ENCODE results near the gene FAR1.
"Not testable (repeated sequence)": the region's sequence is repeated elsewhere in the genome, so short reads cannot be mapped to it uniquely, and the experiment has no call there.

FAR1 gene, protein sequence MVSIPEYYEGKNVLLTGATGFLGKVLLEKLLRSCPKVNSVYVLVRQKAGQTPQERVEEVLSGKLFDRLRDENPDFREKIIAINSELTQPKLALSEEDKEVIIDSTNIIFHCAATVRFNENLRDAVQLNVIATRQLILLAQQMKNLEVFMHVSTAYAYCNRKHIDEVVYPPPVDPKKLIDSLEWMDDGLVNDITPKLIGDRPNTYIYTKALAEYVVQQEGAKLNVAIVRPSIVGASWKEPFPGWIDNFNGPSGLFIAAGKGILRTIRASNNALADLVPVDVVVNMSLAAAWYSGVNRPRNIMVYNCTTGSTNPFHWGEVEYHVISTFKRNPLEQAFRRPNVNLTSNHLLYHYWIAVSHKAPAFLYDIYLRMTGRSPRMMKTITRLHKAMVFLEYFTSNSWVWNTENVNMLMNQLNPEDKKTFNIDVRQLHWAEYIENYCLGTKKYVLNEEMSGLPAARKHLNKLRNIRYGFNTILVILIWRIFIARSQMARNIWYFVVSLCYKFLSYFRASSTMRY

GRCh38 chr11:13668102-13668956 is at the start of gene FAR1:
TSS of gene FAR1 (plus strand) at chr11:13668668. CDS start at chr11:13694766, 26,098 bp downstream.
- peak; percentile 98 for DNase-seq (ENCODE audit: low read depth)

GRCh38 chr11:13620063-13620462 is 48.4 kb upstream of the FAR1 start:
- DNase-seq (ENCODE audit: low read depth) = no peak

DNA sequence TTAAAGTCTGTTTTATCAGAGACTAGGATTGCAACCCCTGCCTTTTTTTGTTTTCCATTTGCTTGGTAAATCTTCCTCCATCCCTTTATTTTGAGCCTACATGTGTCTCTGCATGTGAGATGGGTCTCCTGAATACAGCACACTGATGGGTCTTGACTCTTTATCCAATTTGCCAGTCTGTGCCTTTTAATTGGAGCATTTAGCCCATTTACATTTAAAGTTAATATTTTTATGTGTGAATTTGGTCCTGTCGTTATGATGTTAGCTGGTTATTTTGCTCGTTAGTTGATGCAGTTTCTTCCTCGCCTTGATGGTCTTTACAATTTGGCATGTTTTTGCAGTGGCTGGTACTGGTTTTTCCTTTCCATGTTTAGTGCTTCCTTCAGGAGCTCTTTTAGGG is 41.6 kb upstream of the FAR1 start:
- not testable (repeated sequence) for DNase-seq (ENCODE audit: low read depth)

DNA sequence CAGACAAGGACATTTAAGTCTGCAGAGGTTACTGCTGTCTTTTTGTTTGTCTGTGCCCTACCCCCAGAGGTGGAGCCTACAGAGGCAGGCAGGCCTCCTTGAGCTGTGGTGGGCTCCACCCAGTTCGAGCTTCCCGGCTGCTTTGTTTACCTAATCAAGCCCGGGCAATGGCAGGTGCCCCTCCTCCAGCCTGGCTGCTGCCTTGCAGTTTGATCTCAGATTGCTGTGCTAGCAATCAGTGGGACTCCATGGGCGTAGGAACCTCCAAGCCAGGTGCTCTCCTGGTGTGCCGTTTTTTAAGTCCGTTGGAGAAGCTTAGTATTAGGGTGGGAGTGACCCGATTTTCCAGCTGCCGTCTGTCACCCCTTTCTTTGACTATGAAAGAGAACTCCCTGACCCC is 39.8 kb upstream of the FAR1 start:
- DNase-seq (ENCODE audit: low read depth) = not testable (repeated sequence)

DNA sequence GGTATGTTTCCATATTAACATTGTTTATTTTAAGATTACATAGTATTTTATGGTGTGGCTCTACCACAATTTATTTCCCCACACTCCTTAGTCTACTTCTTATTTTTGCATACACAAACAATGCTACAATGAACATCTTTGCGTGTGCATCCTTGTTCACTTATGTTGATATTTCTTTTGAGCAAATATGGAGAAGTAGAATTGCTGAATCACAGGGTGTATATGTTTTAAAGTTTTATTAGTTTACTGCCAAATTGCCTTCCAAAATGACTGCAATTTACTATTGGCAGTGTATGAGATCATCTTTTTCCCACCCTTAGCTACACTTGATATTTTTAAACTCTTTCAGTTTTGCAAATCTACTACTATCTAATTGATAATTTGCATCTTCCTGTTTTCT is 38.7 kb upstream of the FAR1 start:
- DNase-seq (ENCODE audit: low read depth) = no peak

GRCh38 chr11:13635290-13635689 is 33.2 kb upstream of the FAR1 start:
- no peak for DNase-seq (ENCODE audit: low read depth)

GRCh38 chr11:13635804-13636203 is 32.7 kb upstream of the FAR1 start:
- no peak for DNase-seq (ENCODE audit: low read depth)

DNA sequence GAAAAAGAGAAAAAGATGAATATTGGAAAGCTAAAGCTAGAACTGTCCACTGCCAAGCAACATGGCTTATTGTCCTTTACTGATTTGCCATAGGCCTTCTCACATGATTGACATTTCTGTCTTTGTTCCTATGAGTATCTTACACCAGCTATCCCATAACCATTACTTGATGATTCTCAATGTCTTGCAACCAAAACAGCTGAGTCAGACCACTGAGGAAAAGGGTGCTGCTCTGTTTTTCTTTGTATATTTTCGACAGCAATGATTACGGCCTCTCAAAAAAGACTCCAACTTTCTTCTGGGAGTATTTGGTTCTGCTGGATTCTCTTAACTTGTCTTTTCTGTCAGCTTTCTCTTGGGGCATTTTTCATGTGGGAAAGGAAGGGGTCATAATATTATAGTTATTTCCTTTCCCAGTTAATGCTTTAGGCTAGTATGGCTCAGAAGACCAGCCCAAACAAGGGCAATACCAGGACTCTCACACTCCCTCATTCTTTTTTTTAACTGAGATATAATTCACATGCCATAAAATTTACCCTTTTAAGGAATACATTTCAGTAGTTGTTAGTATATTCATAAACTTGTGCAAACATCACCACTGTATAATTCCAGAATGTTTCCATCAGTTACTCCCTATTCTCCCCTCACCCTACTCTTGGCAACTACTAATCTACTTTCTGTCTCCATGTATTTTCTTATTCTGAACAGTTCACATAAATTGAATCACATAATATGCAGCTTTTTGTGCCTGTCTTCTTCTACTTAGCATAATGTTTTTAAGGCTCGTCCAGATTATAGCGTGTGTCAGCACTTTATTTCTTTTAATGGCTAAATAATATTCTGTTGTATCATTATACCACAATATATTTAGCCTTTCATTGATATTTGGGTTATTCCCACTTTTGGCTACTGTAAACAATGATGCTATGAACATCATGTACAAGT is 31.1 kb upstream of the FAR1 start:
- DNase-seq (ENCODE audit: low read depth) = no peak

DNA sequence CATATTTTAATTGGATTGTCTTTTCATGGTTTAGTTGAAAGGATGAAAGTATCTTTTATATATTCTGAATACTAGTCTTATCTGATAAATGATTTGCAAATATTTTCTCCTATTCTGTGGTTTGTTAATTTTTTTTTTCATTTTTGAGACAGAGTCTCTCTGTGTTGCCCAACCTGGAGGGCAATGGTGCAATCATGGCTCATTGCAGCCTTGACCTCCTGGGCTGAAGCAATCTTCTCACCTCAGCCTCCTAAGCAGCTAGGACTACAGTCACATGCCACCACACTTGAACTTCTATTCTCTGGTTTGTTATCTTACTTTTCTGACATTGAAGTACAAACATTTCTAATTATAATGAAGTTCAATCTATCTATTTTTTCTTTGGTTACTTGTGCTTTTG is 30.0 kb upstream of the FAR1 start:
- DNase-seq (ENCODE audit: low read depth) = no peak

- no peak for DNase-seq (ENCODE audit: low read depth)
Observed at GRCh38 chr11:13644997-13645687, 23.3 kb upstream of the FAR1 start.

DNA sequence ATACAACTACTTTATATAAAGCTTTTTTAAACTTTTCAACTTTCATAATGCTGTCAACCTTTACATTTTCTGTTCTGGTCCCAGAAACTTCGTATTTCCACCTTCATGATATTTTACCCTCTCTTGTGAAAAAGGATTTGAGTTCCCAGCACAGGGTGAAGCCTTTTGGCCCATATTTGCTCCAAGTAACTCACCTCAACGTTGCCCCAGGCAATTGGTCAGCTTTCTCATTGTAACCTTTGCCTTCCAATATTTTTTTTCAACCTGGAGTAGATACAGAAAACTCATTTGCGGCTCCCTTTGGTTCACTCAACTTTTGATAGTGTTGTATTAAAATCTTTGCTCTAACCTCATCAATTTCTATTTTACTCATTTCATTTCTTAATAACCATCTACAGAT is 21.1 kb upstream of the FAR1 start:
- no peak for DNase-seq (ENCODE audit: low read depth)

DNA sequence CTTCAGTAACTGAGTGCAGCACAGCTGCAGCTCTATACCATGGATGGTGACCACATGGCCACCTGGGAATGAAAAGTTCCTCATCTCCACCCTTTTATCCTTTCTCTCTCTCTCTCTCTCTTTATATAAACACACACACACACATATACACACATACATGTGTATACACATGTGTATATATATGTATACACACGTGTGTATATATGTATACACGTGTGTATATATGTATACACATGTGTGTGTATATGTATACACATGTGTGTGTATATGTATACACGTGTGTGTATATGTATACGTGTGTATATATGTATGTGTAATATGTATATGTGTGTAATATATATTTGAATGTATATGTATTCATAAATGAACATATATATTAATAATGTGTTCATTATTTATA is 18.8 kb upstream of the FAR1 start:
- DNase-seq (ENCODE audit: low read depth) = no peak

- DNase-seq (ENCODE audit: low read depth) = not testable (repeated sequence)
Observed at GRCh38 chr11:13651515-13651914, 17.0 kb upstream of the FAR1 start.

DNA sequence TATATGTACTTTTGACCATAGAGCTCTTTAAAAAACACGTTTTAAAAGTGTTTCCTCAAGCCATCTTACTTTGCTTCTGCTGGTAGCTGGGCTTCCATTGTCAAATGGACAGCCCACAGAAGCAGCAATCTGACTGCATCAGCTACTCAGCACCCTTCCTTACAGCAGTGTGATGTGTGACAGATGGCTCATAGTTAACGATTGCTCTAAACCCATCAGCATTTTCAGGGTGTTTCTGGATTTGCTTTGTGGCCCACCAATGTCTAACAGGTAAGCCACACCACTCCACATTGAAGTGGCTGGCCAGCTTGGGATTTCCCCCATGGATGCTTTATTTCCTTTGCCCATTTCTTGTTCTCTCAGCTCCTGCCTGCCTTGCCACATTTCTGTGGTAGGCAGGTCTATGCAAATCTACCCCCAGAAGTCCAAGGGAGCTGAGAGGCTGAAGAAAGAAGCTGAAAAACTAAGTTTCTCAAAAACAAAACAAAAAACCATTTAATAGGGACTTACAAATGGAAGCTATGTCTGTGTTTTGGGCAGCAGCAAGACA is 7.3 kb upstream of the FAR1 start:
- no peak for DNase-seq (ENCODE audit: low read depth)

- no peak for DNase-seq (ENCODE audit: low read depth)
Observed at GRCh38 chr11:13663631-13664071, 4.8 kb upstream of the FAR1 start.

DNA sequence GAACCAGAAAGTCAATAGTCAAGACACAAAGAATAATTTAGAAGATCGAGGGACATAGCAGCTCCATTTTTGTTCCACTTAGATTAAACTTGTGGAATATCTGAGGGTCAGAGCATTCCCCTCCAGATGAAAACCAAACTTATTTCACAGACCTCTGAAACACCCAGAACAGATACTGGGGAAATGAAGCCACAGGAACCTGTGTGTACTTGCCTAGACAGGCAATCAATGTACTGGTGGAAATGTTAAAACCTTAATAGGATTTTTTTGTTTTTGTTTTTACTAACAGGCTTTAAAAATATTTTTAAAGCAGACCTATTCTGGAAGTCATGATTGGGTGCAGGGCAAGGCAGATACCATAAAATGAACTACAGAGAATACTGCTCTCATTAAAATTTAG is 4.1 kb upstream of the FAR1 start:
- no peak for DNase-seq (ENCODE audit: low read depth)

DNA sequence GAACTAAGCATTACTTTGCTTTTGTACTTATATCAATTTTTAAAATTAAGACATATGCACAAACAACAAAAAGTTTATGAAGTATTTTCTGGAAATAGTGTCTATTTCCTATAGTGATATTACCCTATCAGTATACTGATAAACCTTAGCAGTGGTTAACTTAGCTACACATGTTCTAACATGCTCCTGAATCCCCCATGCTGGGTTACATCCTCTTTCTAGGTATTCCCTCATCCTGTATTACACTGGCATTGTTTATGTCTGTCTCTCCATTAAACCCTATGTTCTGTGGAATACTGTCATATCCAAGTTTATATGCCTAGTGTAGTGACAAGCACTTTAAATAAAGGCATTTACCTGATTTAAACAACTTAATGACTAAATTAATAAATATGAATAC is 1.8 kb upstream of the FAR1 start:
- DNase-seq (ENCODE audit: low read depth) = no peak

GRCh38 chr11:13667245-13667644 is 1.2 kb upstream of the FAR1 start:
- DNase-seq (ENCODE audit: low read depth) = no peak

- DNase-seq (ENCODE audit: low read depth) = no peak
Observed at GRCh38 chr11:13667795-13668101, 720 bp upstream of the FAR1 start.

DNA sequence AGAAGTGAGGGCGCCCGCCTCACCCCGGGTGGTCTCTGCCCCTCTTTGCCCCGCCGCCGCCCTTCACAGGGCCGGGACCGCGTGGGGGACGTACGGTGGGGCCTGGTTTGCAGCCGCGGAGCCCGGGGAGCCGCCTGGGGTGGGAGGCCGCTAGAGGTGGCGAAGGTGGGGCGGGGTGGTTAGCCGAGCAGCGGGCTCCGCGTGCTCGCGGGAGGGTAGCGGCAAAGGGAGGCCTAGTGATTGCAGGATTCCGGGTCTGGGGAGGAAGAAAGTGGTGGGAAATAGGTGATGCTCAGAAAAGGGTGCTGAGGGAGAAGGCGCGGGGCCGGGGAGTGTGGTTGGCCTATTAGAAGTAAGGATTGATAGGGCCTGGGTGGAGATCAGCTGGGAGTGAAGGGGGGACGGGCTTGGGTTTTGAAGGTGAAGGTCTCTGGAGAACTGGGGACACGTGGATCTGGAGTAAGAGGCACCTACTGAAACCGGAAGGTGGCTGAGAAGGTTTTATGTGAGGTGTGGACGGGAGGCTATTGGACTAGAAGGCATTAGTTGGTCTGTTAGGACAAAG is 571 bp downstream of the FAR1 start:
- no peak for DNase-seq (ENCODE audit: low read depth)

Data from fibroblast of the conjunctiva (primary cell).